Natural killer cell (primary cell): ENCODE data around the gene CNTN2. TPM values are rescaled to one million over a fixed set of nuclear protein-coding genes. Genes with fewer than 3 reads are reported as not detected.

Experiments
- ATAC-seq, 3 donors: fragments of 150-1000 bp in 2 of 3; fragments of 200-7000 bp in 1 of 3; cut with Tn5 transposase; 1 replicate in 1 of 3; 2 replicates in 2 of 3; pipeline ENCODE4 v1.10.0; 2021; ENCODE audit warnings: mild to moderate bottlenecking in 2 of 3, moderate library complexity in 2 of 3
- DNase-seq, 2 donors: peaks; one replicate each; pipeline versions ENCODE4 v3.0.0 to v3.0.0-alpha.2; 2013 to 2021; ENCODE audit warnings: mixed read lengths in 1 of 2
- H3K27ac ChIP-seq: one replicate; pipeline ENCODE4 v1.5.1; 2013; ENCODE audit warnings: mild to moderate bottlenecking, low read length
- H3K27me3 ChIP-seq: one replicate; pipeline ENCODE4 v1.6.1; 2013; ENCODE audit warnings: low read length; ENCODE audit not compliant: control insufficient read depth, insufficient read depth
- H3K36me3 ChIP-seq: one replicate; pipeline ENCODE4 v1.6.1; 2013; ENCODE audit warnings: low read length; ENCODE audit not compliant: control insufficient read depth, insufficient read depth
- H3K4me1 ChIP-seq: one replicate; pipeline ENCODE4 v1.6.1; 2013; ENCODE audit warnings: low read length; ENCODE audit not compliant: control insufficient read depth, insufficient read depth
- H3K4me3 ChIP-seq: one replicate; pipeline ENCODE4 v1.5.1; 2013; ENCODE audit warnings: low read length
- H3K9me3 ChIP-seq: one replicate; pipeline ENCODE4 v1.6.1; 2013; ENCODE audit warnings: low read length; ENCODE audit not compliant: control insufficient read depth, insufficient read depth
- H3K27ac Mint-ChIP-seq, 2 donors: one replicate each; pipeline ENCODE4 v1.8.0; 2022; ENCODE audit warnings: mild to moderate bottlenecking in 2 of 2, mixed read lengths in 2 of 2, moderate library complexity in 1 of 2
- H3K27me3 Mint-ChIP-seq, 2 donors: one replicate each; pipeline ENCODE4 v1.8.0; 2022; ENCODE audit warnings: low read depth in 2 of 2, mixed read lengths in 2 of 2
- H3K36me3 Mint-ChIP-seq: one replicate; pipeline ENCODE4 v1.8.0; 2022; ENCODE audit warnings: mixed read lengths
- H3K4me1 Mint-ChIP-seq, 2 donors: one replicate each; pipeline ENCODE4 v1.8.0; 2022; ENCODE audit warnings: mixed read lengths in 2 of 2
- H3K4me3 Mint-ChIP-seq: one replicate; pipeline ENCODE4 v1.8.0; 2022; ENCODE audit warnings: mild to moderate bottlenecking, moderate library complexity, mixed read lengths
- H3K9me3 Mint-ChIP-seq, 2 donors: one replicate each; pipeline ENCODE4 v1.8.0; 2022; ENCODE audit warnings: mixed read lengths in 2 of 2
- CTCF ChIP-seq: fragments of 200-600 bp; IDR thresholded peaks from one replicate; pipeline ENCODE4 v1.8.0; 2022; ENCODE audit warnings: antibody characterized with exemption
- WGBS: methylation state at CpG from one replicate; pipeline ENCODE4 v1.1.7; 2013; ENCODE audit warnings: missing lambda C conversion rate; ENCODE audit not compliant: insufficient coverage; 5-methylcytosine and 5-hydroxymethylcytosine counted together
- intact Hi-C: fragments of 100-400 bp; cut with micrococcal nuclease; formaldehyde crosslinking; loops from one replicate; pipeline ENCODE4 v1.14.2; 2022
- total RNA-seq, 4 donors: library from RNA; stranded (reverse); fragments of 120-200 nt in 1 of 4; gene quantifications; one replicate each; pipeline versions ENCODE4 v1.2.3 to v1.2.4, GENCODE V29; 2013 to 2022

CNTN2 gene
- total RNA-seq, 3 donors from 2014 or later (not counting 1 experiment from before 2014, with no cell fraction given): not detected

GRCh38 chr1:205127646-205128045 lies 84.6 kb downstream of the CNTN2 start:
- H3K27ac Mint-ChIP-seq: no peak overlapping the region
- H3K27me3 Mint-ChIP-seq: no peaks in the 10 kb centered on the region
- WGBS: 98% methylated on average over 3 of the region's 3 CpGs
- Histone ChIP-seq H3K36me3 (no peaks in the 10 kb centered on the region), H3K4me3 (no peak overlapping the region), H3K27ac (no peak overlapping the region), H3K4me1 (peaks cover 4% of the 10 kb centered on the region), H3K9me3 (no peaks in the 10 kb centered on the region), H3K27me3 (no peaks in the 10 kb centered on the region)
- peaks cover 3 to 4% of the 10 kb centered on the region in 2 donors for H3K4me1 Mint-ChIP-seq
- ATAC-seq (no peak), DNase-seq (no peak)
- H3K4me3 Mint-ChIP-seq: no peak overlapping the region
- TF ChIP-seq CTCF: no peak
- intact Hi-C loops: no loop called here
- H3K9me3 Mint-ChIP-seq: no peaks in the 10 kb centered on the region
- H3K36me3 Mint-ChIP-seq: no peaks in the 10 kb centered on the region

Other genes with a start within 250 kb of the CNTN2 start
- under 1 TPM in 2 of 3 donors, not detected in 1; 0.09 to 0.27 TPM for gene NFASC, start 172.3 kb upstream of the CNTN2 start, total RNA-seq
- 1 to 10 TPM; 1.8 to 3.5 (median 2.5) TPM for gene TMEM81, start 41.2 kb downstream of the CNTN2 start, total RNA-seq
- 10 to 100 TPM; 13.9 to 18.2 (median 17.8) TPM for gene RBBP5, start 78.8 kb downstream of the CNTN2 start, total RNA-seq
- 10 to 100 TPM in 2 of 3 donors, 1 to 10 TPM in 1; 9.9 to 17.5 (median 14.9) TPM for gene DSTYK, start 168.5 kb downstream of the CNTN2 start, total RNA-seq
- 1 to 10 TPM in 2 of 3 donors, under 1 TPM in 1; 0.93 to 1.5 (median 1.1) TPM for gene TMCC2, start 184.7 kb downstream of the CNTN2 start, total RNA-seq